IMR-90 (cell line): ENCODE measurements around the gene ISM2. TPM values are rescaled to one million over a fixed set of nuclear protein-coding genes. Genes with fewer than 3 reads are reported as not detected.

ENCODE experiments used
- ATAC-seq: fragments of 200-7000 bp; cut with Tn5 transposase; 2 replicates; pipeline ENCODE4 v1.9.1; 2020; ENCODE audit warnings: low read depth, mild to moderate bottlenecking, moderate library complexity
- BruUV-seq: library from RNA; stranded (reverse); fragments of 400-500 nt; replicated peaks from 2 replicates; lab custom pipeline; 2021; lab: Mats Ljungman, UMichigan
- CTCF ChIA-PET: fragments of 300-600 bp; formaldehyde crosslinking; extraction: SDS; loops from one replicate; lab custom pipeline; 2021; ENCODE audit warnings: antibody characterized with exemption; lab: Yijun Ruan, JAX
- POLR2A ChIA-PET: fragments of 300-600 bp; sonication (Branson Sonifier 250); formaldehyde crosslinking; loops from one replicate; lab custom pipeline; 2022; ENCODE audit warnings: antibody characterized with exemption; ENCODE audit not compliant: unreplicated experiment; lab: Charles Lee
- DNase-seq: peaks from one replicate; pipeline ENCODE4 v3.0.0; 2013
- H2AFZ ChIP-seq: replicated peaks from 2 replicates; pipeline ENCODE3; 2013; ENCODE audit warnings: low read length, mild to moderate bottlenecking; ENCODE audit not compliant: poor library complexity
- H2AK5ac ChIP-seq: 2 replicates; pipeline ENCODE4 v1.6.1; 2013; ENCODE audit warnings: low read depth, low read length, inconsistent platforms
- H2AK9ac ChIP-seq: replicated peaks from 2 replicates; pipeline ENCODE3; 2013; ENCODE audit warnings: mild to moderate bottlenecking, low read depth, low read length, moderate library complexity; ENCODE audit not compliant: poor library complexity
- H2BK120ac ChIP-seq: 2 replicates; pipeline ENCODE4 v1.6.1; 2013; ENCODE audit warnings: low read depth, low read length, inconsistent platforms
- H2BK15ac ChIP-seq: 3 replicates; pipeline ENCODE4 v1.6.1; 2013; ENCODE audit warnings: low read depth, low read length, inconsistent platforms
- H2BK20ac ChIP-seq: 2 replicates; pipeline ENCODE4 v1.6.1; 2013; ENCODE audit warnings: low read depth, mild to moderate bottlenecking, inconsistent platforms, low read length, moderate library complexity
- H2BK5ac ChIP-seq: 2 replicates; pipeline ENCODE4 v1.6.1; 2013; ENCODE audit warnings: mild to moderate bottlenecking, low read depth, low read length, inconsistent platforms; ENCODE audit not compliant: poor library complexity, severe bottlenecking
- H3K14ac ChIP-seq: replicated peaks from 2 replicates; pipeline ENCODE4 v1.6.1; 2013; ENCODE audit warnings: low read depth, low read length, inconsistent platforms
- H3K18ac ChIP-seq: 2 replicates; pipeline ENCODE4 v1.6.1; 2013; ENCODE audit warnings: low read depth, low read length, control low read depth
- H3K23ac ChIP-seq: 2 replicates; pipeline ENCODE4 v1.6.1; 2013; ENCODE audit warnings: low read depth, low read length, inconsistent platforms
- H3K27ac ChIP-seq: 2 replicates; pipeline ENCODE4 v1.5.1; 2013; ENCODE audit warnings: mild to moderate bottlenecking, control low read depth, low read length; ENCODE audit not compliant: insufficient read depth
- H3K27me3 ChIP-seq: 2 replicates; pipeline ENCODE4 v1.6.1; 2013; ENCODE audit warnings: low read length; ENCODE audit not compliant: control insufficient read depth, insufficient read depth
- H3K36me3 ChIP-seq: 2 replicates; pipeline ENCODE4 v1.6.1; 2013; ENCODE audit warnings: low read length, mixed read lengths; ENCODE audit not compliant: control insufficient read depth, insufficient read depth
- H3K4ac ChIP-seq: 2 replicates; pipeline ENCODE4 v1.6.1; 2013; ENCODE audit warnings: low read depth, low read length, inconsistent platforms
- H3K4me1 ChIP-seq: 2 replicates; pipeline ENCODE4 v1.6.1; 2013; ENCODE audit warnings: low read length, mixed read lengths; ENCODE audit not compliant: control insufficient read depth, insufficient read depth
- H3K4me2 ChIP-seq: 2 replicates; pipeline ENCODE4 v1.6.1; 2013; ENCODE audit warnings: low read depth, mild to moderate bottlenecking, control low read depth, low read length, moderate library complexity
- H3K4me3 ChIP-seq: 2 replicates; pipeline ENCODE4 v1.5.1; 2013; ENCODE audit warnings: low read depth, mild to moderate bottlenecking, control low read depth, low read length, moderate library complexity; ENCODE audit not compliant: insufficient read depth
- H3K56ac ChIP-seq: 2 replicates; pipeline ENCODE4 v1.6.1; 2013; ENCODE audit warnings: low read length, inconsistent platforms; ENCODE audit not compliant: insufficient read depth; ENCODE audit errors: extremely low read depth
- H3K79me1 ChIP-seq, 2 experiments: 2 replicates each; pipeline ENCODE4 v1.6.1; 2013; ENCODE audit warnings: low read length in 2 of 2, inconsistent platforms in 1 of 2, low read depth in 1 of 2
- H3K9ac ChIP-seq: 2 replicates; pipeline ENCODE4 v1.6.1; 2013; ENCODE audit warnings: low read depth, low read length, control low read depth
- H3K9me1 ChIP-seq: 2 replicates; pipeline ENCODE4 v1.6.1; 2013; ENCODE audit warnings: low read length, inconsistent platforms; ENCODE audit not compliant: insufficient read depth
- H3K9me3 ChIP-seq: 2 replicates; pipeline ENCODE4 v1.6.1; 2013; ENCODE audit warnings: low read length; ENCODE audit not compliant: control insufficient read depth, insufficient read depth
- H4K20me1 ChIP-seq: 2 replicates; pipeline ENCODE4 v1.6.1; 2013; ENCODE audit warnings: low read length, inconsistent platforms; ENCODE audit not compliant: insufficient read depth
- H4K5ac ChIP-seq: 2 replicates; pipeline ENCODE4 v1.6.1; 2013; ENCODE audit warnings: mild to moderate bottlenecking, low read depth, low read length, control low read depth
- H4K8ac ChIP-seq, 2 experiments: 2 replicates each; pipeline ENCODE4 v1.6.1; 2013; ENCODE audit warnings: low read depth in 2 of 2, low read length in 2 of 2, control low read depth in 1 of 2, inconsistent platforms in 1 of 2
- H4K91ac ChIP-seq: 2 replicates; pipeline ENCODE4 v1.6.1; 2013; ENCODE audit warnings: low read depth, low read length, inconsistent platforms; ENCODE audit not compliant: insufficient read depth
- CEBPB ChIP-seq: IDR thresholded peaks from 2 replicates; pipeline ENCODE4 v1.6.1; 2012; ENCODE audit warnings: low read depth, low read length, improper control_type of control experiment
- CHD1 ChIP-seq: IDR thresholded peaks from 2 replicates; pipeline ENCODE4 v1.6.1; 2012; ENCODE audit warnings: low read depth, low read length, improper control_type of control experiment
- CTCF ChIP-seq: conservative IDR thresholded peaks from 2 replicates; pipeline ENCODE4 v1.5.1; 2012; ENCODE audit warnings: mild to moderate bottlenecking, low read depth, low read length, improper control_type of control experiment
- ELK1 ChIP-seq: fragments of 150-350 bp; IDR thresholded peaks from 2 replicates; pipeline ENCODE4 v1.6.1; 2016; ENCODE audit warnings: low read depth, mild to moderate bottlenecking, low read length, moderate library complexity, borderline replicate concordance
- MAFK ChIP-seq: IDR thresholded peaks from 2 replicates; pipeline ENCODE4 v1.6.1; 2012; ENCODE audit warnings: low read depth, low read length, improper control_type of control experiment
- NFE2L2 ChIP-seq: fragments of 150-350 bp; IDR thresholded peaks from 2 replicates; pipeline ENCODE4 v1.6.1; 2016; ENCODE audit warnings: low read depth, mild to moderate bottlenecking, low read length
- RAD21 ChIP-seq: IDR thresholded peaks from 2 replicates; pipeline ENCODE4 v1.6.1; 2012; ENCODE audit warnings: low read length, improper control_type of control experiment
- RCOR1 ChIP-seq: IDR thresholded peaks from 2 replicates; pipeline ENCODE4 v1.6.1; 2012; ENCODE audit warnings: mild to moderate bottlenecking, low read length, improper control_type of control experiment; ENCODE audit not compliant: insufficient replicate concordance
- USF2 ChIP-seq: fragments of 150-350 bp; IDR thresholded peaks from 2 replicates; pipeline ENCODE4 v1.6.1; 2017; ENCODE audit warnings: mild to moderate bottlenecking, antibody characterized with exemption, low read length, low read depth
- WGBS, 2 experiments: methylation state at CpG; one replicate each; pipeline versions ENCODE4 v1.1.5 to v1.1.7; 2013; ENCODE audit warnings: missing lambda C conversion rate in 2 of 2; ENCODE audit not compliant: insufficient read length in 1 of 2; ENCODE audit errors: extremely low coverage in 2 of 2; 5-methylcytosine and 5-hydroxymethylcytosine counted together
- dilution Hi-C: fragments of 300-500 bp; cut with HindIII; formaldehyde crosslinking; loops from one replicate; pipeline ENCODE4 v1.14.3; 2018; ENCODE audit warnings: low sequenced_read_pairs; ENCODE audit not compliant: unreplicated experiment
- in situ Hi-C: fragments of 300-500 bp; cut with MboI; formaldehyde crosslinking; loops from 3 replicates; pipeline ENCODE4 v1.14.3; 2019; ENCODE audit warnings: low sequenced_read_pairs, inconsistent platforms, mixed read lengths
- intact Hi-C: fragments of 100-400 bp; cut with micrococcal nuclease; formaldehyde crosslinking; loops from 2 replicates; pipeline ENCODE4 v1.10.0; 2022
- polyA plus RNA-seq, 3 experiments: library from polyadenylated mRNA; depleted of rRNA; stranded (reverse); fragments of >200 nt; gene quantifications; 2 replicates each; pipeline ENCODE4 v1.2.3, GENCODE V29; 2012; ENCODE audit warnings: low replicate concordance in 1 of 3
- total RNA-seq: library from RNA; depleted of rRNA; stranded (reverse); fragments of >200 nt; gene quantifications from 2 replicates; pipeline ENCODE4 v1.2.3, GENCODE V29; 2012

ISM2 gene
- total and polyA plus RNA-seq, 2 of the 4 experiments (the other 2 are of a cell fraction) = under 0.01 to 0.12 TPM

GRCh38 chr14:77541905-77542304 lies 43.3 kb upstream of the ISM2 start:
- Histone ChIP-seq H3K27ac (no peak overlapping the region), H4K91ac (no peak overlapping the region), H3K4me2 (no peak overlapping the region), H3K4me1 (peaks cover 8% of the 10 kb centered on the region; the same call in 1 of the 2 replicates), H2BK5ac (no peak overlapping the region), H4K8ac (no peak overlapping the region), H3K79me1 (peaks cover 12 to 33% of the 10 kb centered on the region in 2 experiments), H3K14ac (no peak overlapping the region), H3K27me3 (no peaks in the 10 kb centered on the region), H3K9ac (no peak overlapping the region), H3K9me3 (no peaks in the 10 kb centered on the region), H3K9me1 (no peaks in the 10 kb centered on the region), H2BK15ac (no peak overlapping the region), H3K23ac (no peak overlapping the region), H3K56ac (no peak overlapping the region), H3K18ac (no peak overlapping the region), H2AK9ac (no peak overlapping the region), H4K5ac (no peak overlapping the region), H2AK5ac (no peak overlapping the region), H3K4ac (no peak overlapping the region), H3K4me3 (no peak overlapping the region), H4K20me1 (no peaks in the 10 kb centered on the region), H2BK20ac (no peak overlapping the region), H3K36me3 (peaks cover 12% of the 10 kb centered on the region), H2BK120ac (no peak overlapping the region), H2AFZ (no peak overlapping the region)
- DNase-seq = no peak
- ChIA-PET CTCF (interaction anchor here (1.0 kb wide), 1 partner anchor 24 kb away, joined by 3 read pairs; no protein-coding TSS in a partner anchor), POLR2A (no interaction called here)
- no CpG with 5 or more reads among the region's 4 CpGs for WGBS, 2 experiments
- dilution Hi-C loops = no loop called here
- ATAC-seq = no peak
- in situ Hi-C loops = loop anchor here (10.0 kb wide), 1 partner anchor 247 kb away; no protein-coding TSS in a partner anchor
- no TSS peak for BruUV-seq
- intact Hi-C loops = no loop called here
- TF ChIP-seq RAD21 = no peak
- TF ChIP-seq USF2 = no peak
- no peak for TF ChIP-seq CTCF
- no peak for TF ChIP-seq CHD1
- TF ChIP-seq CEBPB = no peak
- TF ChIP-seq ELK1 = no peak
- no peak for TF ChIP-seq MAFK
- no peak for TF ChIP-seq NFE2L2
- TF ChIP-seq RCOR1 = no peak
